ENCODE data around the gene TBX21. TPM values are rescaled to one million over a fixed set of nuclear protein-coding genes. Genes with fewer than 3 reads are reported as not detected.

The TBX21 gene
- total and polyA plus RNA-seq, 2 of the 4 experiments (the other 2 are of a cell fraction): not detected

GRCh38 chr17:47716375-47716774 is 16.7 kb upstream of the TBX21 start:
- dilution Hi-C loops (cut with HindIII; ENCODE audit: low sequenced_read_pairs, unreplicated experiment): no loop called here
- ChIA-PET CTCF (no interaction called here), POLR2A (ENCODE audit: unreplicated experiment) (no interaction called here)
- H2BK5ac ChIP-seq (ENCODE audit: low read depth, low read length, poor library complexity, severe bottlenecking): no peak overlapping the region
- H3K79me1 ChIP-seq (ENCODE audit: low read depth in 1 of 2, low read length in 2 of 2): no peaks in the 10 kb centered on the region
- no peak overlapping the region for H2AK9ac ChIP-seq (replicated peaks; ENCODE audit: low read depth, low read length, poor library complexity)
- peaks cover 3% of the 10 kb centered on the region; the same call in 1 of the 2 replicates for H3K36me3 ChIP-seq (ENCODE audit: control insufficient read depth, insufficient read depth, low read length)
- no peak overlapping the region for H3K4ac ChIP-seq (ENCODE audit: low read depth, low read length)
- H4K5ac ChIP-seq (ENCODE audit: low read depth, low read length): no peak overlapping the region
- H2AK5ac ChIP-seq (ENCODE audit: low read depth, low read length): no peak overlapping the region
- peaks cover 5% of the 10 kb centered on the region; the same call in 1 of the 2 replicates for H3K9me1 ChIP-seq (ENCODE audit: insufficient read depth, low read length)
- DNase-seq: no peak
- no peaks in the 10 kb centered on the region for H3K9me3 ChIP-seq (ENCODE audit: control insufficient read depth, insufficient read depth, low read length)
- H3K4me2 ChIP-seq (ENCODE audit: low read depth, low read length): no peak overlapping the region
- H3K56ac ChIP-seq (ENCODE audit: extremely low read depth, insufficient read depth, low read length): no peak overlapping the region
- no peak for TF ChIP-seq RFX5 (IDR thresholded peaks at IDR 0.05; ENCODE audit: low read depth, low read length)
- peaks cover 88% of the 10 kb centered on the region for H3K27me3 ChIP-seq (ENCODE audit: control insufficient read depth, insufficient read depth, low read length)
- peaks cover 27% of the 10 kb centered on the region for H3K4me1 ChIP-seq (ENCODE audit: control insufficient read depth, insufficient read depth, low read length)
- H3K9ac ChIP-seq (ENCODE audit: low read depth, low read length): no peak overlapping the region
- no peak overlapping the region for H2BK120ac ChIP-seq (ENCODE audit: low read depth, low read length)
- no peak overlapping the region for H3K4me3 ChIP-seq (ENCODE audit: insufficient read depth, low read depth, low read length)
- no peak overlapping the region for H4K91ac ChIP-seq (ENCODE audit: insufficient read depth, low read depth, low read length)
- BruUV-seq (replicated peaks): no TSS peak
- H2AFZ ChIP-seq (replicated peaks; ENCODE audit: low read length, poor library complexity): no peak overlapping the region
- no peak overlapping the region for H3K14ac ChIP-seq (replicated peaks; ENCODE audit: low read depth, low read length)
- no peak overlapping the region for H3K18ac ChIP-seq (ENCODE audit: low read depth, low read length)
- H4K20me1 ChIP-seq (ENCODE audit: insufficient read depth, low read length): peaks cover 41% of the 10 kb centered on the region
- H3K23ac ChIP-seq (ENCODE audit: low read depth, low read length): no peak overlapping the region
- no CpG with 5 or more reads among the region's 3 CpGs for WGBS, 2 experiments (ENCODE audit: extremely low coverage in 2 of 2, insufficient read length in 1 of 2)
- no peak for ATAC-seq (ENCODE audit: low read depth)
- no peak overlapping the region for H3K27ac ChIP-seq (ENCODE audit: insufficient read depth, low read length)
- intact Hi-C loops (cut with micrococcal nuclease): no loop called here
- no peak overlapping the region for H2BK20ac ChIP-seq (ENCODE audit: low read depth, low read length)
- in situ Hi-C loops (cut with MboI; ENCODE audit: low sequenced_read_pairs): no loop called here
- no peak overlapping the region for H2BK15ac ChIP-seq (ENCODE audit: low read depth, low read length)
- no peak overlapping the region for H4K8ac ChIP-seq (ENCODE audit: low read depth in 2 of 2, low read length in 2 of 2)

Data from IMR-90 (cell line).